HG03342 (cell line): ENCODE results near the gene ACIN1.

Experiments used
- ATAC-seq: cut with Tn5 transposase; IDR thresholded peaks from one replicate; pipeline ENCODE4 v1.9.1; 2021; ENCODE audit warnings: mild to moderate bottlenecking, moderate library complexity; ENCODE audit not compliant: unreplicated experiment

Gene ACIN1

DNA sequence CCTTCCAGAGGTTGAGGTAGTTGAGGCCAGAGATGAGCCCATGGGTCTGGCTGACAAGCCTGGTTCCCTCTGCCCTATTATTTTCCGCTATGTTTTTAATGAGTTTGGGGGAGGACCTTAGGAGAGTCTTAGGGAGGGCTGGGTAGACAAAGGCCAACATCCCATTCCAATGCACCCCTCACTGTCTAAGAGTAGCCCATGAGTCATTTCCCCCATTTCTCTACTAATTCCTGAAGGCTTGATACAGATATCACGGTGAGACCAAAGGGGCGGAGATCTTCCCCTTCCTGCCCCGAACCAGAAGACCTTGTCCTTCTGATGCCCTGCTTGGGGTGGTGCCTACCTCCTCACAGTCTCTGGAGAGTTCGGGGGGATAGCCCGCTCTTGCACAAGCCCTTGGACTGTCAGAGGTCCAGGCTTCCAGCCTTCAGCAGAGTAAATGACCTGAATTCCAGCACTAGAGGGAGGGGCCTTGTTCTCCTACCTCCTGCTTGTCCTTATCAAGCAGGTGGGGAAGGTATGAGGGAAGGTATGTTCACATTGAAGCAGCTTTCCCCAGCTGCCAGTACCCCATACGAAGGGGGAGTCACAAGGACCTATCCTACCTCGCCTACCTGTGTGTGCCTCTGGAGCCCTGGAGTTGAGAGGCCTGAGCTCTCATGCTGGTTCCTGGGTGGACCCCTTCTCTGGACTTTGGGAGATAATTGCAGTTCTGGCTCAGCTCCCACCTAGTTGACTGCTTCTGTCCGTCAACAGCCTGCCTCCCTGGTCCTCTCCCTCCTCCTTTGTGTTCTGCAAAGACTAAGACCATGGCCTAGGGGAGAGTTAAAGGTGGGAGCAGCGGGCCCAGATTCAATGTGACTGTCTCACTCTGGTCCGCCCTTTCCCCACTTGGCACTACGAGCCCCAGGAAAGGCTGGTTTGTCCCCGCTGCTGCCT lies 49.2 kb downstream of the ACIN1 start:
- ATAC-seq, result no peak

DNA sequence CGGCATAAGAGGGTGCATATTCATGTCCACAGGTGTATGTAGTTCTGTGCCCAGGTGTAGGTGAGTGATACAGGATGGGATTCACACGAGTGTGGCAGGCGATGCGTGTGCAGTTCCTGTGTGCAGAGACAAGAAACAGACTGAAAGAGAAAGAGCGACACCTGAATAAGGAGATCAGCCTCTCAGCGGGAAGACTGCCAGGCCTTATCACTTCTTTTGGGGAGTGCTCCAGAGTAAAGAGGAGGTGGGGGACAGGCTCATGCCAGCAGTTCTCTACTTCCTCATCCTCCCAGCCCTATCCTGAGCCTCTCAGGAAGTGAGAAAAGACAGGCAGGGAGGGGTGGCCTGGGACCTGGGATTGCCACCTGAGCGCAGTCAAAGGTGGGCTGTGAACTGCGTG lies 50.1 kb downstream of the ACIN1 start:
- ATAC-seq, result no peak

DNA sequence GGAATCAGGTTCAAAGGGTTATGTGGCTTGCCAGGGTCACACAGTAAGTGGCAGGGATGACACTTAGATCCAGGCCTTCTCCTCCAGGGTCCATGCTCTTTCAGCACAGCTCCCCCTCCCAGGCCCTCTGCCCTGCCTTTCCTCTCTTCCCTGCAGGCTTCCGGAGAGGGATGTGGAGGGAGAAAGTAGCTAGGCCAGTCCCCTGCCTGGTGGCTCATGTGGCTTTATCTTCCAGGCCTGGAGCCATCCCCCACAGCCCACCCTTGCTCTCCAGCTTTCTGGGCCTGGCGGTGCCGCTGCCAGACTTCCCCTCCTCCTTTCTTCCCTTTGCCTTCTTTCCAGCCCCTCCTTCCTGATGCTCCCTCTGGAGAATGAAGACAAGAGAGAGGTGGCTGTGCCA lies 51.2 kb downstream of the ACIN1 start:
- ATAC-seq, result no peak

DNA sequence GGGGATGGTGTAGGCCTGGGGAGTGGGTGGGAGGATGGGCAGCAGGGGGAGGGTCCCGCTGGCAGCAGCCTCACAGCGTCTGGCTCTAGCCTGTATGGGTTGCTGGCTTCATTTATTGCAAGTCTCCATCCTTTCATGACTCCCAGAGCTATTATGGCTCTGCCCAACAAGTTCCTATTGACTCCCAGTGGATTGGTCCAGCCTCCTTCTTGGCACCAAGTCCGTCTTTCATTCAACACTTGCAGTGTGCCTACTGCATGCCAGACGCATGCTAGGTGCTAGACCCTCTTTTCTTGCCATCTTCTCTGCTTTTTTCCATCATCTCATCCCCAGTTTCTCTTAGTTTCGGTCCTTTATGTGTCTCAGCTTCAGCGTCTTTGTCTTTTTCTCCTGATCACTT lies 51.8 kb downstream of the ACIN1 start:
- no peak for ATAC-seq

DNA sequence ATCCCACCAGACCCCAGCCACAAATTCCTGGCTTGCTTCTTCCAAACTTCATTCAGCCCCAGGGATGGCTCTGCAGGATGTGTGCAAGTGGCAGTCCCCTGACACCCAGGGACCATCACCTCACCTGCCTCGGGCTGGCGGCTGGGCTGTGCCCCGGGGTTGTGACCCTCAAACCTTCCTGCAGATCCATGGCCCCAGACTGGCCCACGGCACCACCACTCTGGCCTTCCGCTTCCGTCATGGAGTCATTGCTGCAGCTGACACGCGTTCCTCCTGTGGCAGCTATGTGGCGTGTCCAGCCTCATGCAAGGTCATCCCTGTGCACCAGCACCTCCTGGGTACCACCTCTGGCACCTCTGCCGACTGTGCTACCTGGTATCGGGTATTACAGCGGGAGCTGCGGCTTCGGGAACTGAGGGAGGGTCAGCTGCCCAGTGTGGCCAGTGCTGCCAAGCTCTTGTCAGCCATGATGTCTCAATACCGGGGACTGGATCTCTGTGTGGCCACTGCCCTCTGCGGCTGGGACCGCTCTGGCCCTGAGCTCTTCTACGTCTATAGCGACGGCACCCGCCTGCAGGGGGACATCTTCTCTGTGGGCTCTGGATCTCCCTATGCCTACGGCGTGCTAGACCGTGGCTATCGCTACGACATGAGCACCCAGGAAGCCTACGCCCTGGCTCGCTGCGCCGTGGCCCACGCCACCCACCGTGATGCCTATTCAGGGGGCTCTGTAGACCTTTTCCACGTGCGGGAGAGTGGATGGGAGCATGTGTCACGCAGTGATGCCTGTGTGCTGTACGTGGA lies 52.6 kb downstream of the ACIN1 start, which contains the start of gene PSMB11:
Gene PSMB11, plus strand, starts transcription at position 51 of the 804 bp plus-strand sequence. Its CDS starts 14 bp downstream, at position 65.
- no peak for ATAC-seq

DNA sequence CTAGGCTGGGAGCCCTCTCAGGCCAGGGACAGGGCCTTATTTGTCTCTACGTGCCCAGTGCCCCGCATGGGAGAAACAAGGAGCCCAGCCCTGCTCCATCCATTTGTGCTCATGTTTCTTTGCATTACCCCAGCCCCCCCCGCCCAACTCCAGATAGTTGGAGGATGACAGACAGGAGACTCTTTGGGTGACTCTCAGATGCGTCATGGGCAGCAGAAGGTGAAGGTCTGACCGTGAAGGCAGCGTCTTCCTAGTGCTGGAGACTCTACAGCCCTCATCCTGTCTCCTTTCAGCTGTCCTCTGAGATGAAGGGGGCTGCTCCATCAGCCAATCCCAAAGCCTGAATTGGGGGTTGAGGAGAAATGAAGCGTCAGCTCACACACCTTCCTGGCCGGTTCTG lies 53.2 kb downstream of the ACIN1 start:
- ATAC-seq, result no peak

DNA sequence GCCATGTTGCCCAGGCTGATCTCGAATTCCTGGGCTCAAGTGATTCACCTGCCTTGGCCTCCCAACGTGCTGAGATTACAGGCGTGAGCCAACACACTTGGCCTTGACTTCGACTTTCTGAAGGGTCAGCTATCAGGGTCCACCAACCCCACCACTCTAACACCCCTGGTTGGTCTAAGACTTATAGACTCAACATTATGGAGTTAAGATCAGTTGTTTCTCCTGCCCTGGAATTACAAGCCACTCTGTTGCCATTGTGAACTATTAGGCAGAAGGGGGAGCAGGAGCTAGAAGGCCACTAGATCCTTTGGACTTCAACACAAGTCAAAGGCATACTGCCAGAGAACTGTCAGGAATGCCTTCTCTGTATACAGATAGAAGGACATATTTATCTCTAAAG lies 54.8 kb downstream of the ACIN1 start:
- no peak for ATAC-seq

DNA sequence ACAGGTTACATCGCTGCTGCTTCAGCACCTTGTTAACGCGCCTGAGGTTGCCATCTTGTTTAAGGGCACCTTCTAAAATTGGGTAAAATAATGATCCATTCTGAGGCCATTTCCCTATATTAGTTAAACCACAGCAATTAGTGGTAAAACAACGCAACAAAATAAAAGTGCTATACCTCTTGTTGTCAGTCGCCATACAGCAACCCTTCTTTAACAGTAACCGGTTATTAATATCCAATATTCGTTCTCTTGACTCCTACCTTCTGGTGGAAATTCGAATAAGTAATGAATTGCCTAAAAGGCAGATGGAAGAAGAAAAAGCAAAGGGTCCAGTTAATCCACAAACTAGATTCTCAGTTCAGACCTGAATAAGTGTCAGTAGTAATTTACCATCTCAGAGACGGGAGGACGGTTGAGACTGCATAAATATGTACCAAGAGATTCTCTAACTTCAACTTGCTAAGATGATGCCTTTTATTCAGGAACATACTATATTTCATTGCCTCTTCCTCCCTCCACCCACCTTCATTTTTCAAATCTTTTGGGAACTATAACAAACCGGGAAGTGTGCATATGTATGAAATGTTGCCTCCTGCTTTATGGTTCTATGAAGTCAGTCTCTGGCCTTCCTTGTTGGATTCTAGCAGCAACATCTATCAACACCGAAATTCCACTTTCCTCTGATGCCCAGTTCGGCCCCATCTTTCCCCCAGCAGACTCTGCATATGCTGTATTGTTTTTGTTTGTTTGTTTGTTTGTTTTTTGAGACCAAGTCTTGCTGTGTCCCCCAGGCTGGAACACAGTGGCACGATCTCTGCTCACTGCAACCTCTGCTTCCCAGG lies 59.4 kb downstream of the ACIN1 start:
- ATAC-seq, result no peak

DNA sequence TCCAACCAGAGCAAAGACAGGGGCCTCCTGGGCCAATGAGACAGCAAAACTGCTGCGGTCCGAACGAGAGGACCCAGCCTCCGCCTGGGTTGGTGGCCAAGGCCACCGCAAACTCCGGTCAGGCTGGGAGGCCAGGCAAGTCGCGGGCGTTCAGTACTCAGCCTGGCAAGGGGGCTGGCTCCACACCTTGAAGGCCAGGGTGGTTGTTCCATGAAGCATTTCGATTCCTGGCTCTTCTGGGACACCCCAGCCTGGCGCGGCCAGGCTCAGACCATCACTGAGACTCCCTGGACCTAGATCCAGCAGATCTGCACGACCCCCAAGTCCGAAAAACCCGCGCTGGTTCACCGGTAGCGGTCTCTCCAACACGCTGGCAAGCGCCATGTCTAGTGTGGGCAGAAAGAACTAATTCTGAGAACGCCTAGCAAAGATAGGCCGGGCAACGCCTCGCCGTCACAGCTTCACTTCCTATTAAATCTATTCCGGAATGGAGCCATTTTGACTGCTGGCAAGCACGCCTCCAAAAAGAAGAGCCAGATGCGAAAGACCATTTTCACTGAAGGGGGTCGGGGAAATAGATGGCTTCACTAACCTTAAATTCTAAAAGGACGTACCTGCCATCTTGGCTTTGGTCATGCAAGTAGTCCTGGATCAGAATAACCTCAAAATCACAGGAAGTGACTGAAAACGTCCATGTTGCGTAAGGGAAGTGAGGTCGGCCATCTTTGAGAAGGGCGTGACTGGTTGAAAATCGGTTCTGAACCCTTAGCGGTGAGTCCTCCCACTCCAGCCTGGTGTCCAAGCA lies 60.2 kb downstream of the ACIN1 start, which contains the start of gene PSMB5:
Gene PSMB5, minus strand, starts transcription at position 403 of the 805 bp plus-strand sequence. Its CDS starts 19 bp downstream, at position 384.
- peak; percentile 89 for ATAC-seq

DNA sequence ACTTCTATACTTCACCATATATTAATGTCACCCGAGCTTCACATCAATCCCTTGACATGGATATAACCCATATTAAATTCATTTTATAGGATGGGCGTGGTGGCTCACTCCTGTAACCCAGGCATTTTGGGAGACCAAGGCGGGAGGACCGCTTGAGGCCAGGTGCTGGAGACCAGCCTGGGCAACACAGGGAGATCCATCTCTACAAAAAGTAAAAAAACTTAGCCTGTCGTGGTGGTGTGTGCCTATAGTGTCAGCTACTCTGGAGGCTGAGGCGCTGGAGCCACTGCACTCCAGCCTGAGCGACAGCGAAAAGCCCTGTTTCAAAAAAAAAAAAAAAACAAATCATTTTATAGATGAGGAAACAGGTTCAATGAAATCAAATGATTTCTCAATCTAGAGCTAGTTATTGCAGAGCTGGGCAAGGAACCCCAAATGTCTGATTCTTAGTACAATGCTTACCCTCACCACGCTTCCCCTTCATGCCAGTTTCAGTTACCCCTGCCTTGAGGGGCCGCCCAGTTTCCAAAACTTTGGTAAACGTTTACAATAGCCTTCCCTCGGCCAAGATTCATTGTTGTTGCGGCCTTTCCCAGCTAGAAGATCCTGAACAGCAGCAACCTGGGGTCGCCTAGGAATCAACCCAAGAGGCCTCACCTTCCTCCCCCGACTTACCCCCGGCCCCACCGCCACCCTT lies 61.0 kb downstream of the ACIN1 start:
- peak; percentile 9 for ATAC-seq

DNA sequence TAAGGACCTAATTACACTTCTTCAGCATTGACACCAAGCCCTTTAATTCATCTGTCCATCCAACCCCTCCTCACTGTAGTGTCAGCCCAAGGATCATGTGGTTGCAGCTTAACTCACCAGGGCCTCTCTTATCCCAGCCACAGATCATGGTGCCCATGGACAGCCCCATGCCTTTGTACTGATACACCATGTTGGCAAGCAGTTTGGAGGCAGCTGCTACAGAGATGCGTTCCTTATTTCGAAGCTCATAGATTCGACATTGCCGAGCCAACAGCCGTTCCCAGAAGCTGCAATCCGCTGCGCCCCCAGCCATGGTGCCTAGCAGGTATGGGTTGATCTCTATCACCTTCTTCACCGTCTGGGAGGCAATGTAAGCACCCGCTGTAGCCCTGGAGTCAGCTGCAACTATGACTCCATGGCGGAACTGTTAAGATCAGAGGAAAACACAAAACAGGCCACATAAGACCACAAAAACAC lies 61.6 kb downstream of the ACIN1 start:
- no peak for ATAC-seq

DNA sequence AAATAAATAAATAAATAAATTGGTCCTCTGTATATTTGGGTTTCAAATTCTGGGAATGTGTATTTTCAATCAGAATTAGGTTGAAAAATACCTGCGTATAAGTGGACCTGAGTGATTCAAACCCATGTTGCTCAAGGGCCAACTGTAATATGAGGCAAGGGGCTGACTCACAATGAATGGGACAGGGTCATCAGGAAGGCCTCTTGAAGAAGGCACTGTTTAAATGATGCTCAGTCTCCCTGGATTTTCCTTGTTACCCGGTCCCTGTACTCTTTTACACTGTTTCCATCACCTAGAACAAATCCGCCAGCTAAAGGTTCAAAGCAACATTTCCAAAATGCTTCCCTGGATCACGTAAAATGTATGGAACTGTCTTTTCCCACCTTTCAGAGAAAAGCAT lies 64.0 kb downstream of the ACIN1 start:
- ATAC-seq, result no peak

DNA sequence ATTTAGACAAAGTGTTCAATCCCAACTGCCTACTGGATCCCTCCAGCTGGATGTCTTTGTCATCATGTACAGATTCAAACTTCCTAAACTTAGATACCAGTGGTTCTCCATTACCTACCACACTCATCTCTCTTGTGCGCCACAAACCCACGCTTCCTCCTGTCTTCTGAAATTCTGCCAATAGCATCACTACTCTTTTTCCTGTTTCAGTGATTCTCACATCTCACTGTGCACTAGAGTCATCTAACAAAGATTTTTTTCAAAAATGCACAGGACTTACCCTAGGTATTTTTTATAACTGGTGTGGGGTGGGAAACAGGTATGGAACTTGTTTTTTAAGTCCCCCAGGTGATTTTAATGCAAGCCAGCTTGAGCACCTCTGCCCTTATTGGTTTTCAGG lies 66.1 kb downstream of the ACIN1 start:
- ATAC-seq, result no peak

DNA sequence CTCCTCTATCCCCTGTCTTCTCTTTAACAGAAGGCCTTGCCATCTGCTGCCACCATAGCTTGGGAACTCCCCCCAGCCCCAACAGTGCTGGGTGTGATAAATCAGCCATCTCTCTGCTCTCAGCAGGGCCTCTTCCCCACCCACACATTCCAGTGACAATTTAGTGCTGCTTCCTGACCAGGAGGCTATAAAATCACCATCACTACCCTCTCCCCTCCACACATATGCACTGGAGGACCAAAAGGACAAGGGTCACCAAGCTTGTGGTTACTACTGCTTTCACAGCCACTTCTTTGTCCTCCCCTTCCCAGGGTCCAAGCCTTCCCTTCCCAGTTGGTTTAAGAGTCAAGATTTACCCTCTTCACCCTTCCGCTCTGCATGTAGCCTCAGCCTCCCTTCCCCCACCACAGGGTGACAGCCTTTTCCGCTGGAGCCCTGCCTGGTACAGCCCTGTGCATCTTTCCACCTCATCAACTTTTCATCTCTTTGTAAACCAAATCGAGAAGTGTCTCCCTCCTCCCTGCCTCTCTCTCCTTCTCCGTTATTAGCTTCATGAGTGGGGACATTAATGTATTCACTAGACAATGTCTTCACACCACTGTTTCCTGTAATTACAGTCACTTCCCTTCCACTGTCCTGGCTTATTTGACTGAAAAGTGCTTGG lies 69.7 kb downstream of the ACIN1 start:
- ATAC-seq, result no peak

DNA sequence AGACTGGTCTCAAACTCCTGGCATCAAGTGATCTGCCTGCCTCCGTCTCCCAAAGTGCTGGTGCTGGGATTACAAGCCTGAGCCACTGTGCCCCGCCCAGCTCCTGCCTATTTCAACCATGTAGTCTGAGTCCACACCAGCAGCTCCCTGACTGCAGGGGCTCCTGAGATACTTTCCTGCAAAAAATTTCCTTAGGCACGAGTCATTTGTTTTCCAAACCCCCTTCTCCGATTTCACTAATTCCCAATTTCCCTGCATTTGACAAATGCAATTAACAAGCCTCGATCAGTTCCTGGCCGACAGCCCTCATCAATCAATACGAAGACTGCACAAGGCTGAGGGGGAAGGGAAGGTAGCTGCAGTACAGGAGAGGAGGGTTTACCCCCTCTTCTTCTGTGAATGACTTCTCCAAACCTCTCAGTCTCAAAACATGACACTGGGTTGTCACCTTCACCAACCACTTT lies 70.3 kb downstream of the ACIN1 start:
- ATAC-seq, result no peak

DNA sequence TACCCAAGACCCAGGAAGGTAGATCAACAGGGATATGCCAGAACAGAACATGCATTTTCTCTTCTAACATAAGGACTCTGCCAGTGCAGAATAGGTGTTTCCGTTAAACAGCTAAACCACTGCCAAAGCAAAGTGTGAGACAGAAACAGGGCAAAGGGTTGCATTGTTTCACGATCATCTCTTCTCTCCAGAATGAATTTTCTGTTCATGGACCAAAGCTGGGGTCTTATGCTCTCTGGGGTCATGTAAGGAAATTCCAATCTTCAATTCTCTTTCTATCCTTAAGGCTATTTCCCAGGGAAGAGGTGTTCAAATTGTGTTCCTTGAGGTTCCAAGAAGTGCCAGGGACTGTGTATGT lies 71.2 kb downstream of the ACIN1 start:
- ATAC-seq, result no peak

DNA sequence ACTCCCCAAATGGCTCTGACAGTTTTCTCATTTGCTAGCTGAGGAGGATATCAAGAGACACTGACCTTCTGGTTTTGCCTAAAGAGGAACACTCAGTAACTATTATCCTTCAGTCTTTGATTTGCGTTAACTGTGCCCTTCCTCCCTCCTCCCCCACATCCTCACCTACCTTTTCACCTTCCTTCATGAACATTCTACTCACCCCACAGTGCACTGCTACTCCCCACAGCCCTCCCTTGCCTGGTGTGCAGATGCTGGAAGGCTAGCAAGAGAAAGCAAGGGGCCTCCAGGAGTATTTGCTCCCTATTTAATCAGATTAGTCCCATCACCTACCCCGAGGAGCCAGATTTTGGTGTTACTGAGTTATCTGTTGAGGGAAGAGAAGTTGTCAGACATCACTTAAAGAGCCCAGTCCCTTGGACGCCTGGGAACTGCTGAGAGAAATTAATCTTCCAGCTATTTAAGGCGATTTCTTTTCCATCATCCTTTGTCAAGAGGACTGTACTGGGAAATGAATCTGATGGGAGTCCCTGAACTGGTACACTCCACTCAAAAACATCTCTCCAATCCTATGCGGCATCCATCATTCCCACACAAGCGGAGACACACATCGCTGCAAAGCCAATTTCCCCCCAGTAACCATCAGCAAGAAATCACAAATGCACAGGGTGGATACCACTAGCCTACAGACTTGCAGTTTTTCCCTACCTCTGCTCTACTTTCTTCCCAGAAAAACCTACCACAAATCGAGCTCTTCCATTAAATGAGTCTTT lies 71.7 kb downstream of the ACIN1 start:
- no peak for ATAC-seq

DNA sequence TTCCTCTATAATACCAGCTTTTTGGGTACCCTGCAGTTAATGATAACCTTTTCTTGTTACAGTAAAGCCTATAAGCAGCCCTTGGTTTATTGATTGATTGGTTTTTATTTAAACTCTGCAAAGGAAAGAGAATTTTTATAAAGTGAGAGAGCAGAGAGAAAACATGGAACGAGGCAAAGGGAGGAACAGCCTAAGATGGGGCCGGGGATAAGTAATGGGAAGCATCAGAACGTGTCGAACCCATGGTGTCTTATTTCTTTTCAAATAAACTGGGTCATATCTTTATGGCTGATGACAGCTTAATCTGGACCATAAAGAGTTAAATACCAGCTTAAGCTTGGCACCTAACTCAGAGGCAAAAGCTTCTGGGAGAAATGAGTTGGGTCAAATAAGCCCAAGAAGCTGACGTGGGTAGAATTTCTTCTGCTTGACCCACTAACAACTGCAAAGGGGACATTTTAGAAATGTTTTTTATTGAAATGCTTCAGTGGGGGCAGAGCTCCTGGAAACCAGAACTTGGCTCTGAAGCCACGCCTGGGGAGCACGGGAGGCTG lies 73.0 kb downstream of the ACIN1 start:
- no peak for ATAC-seq
